GM19193 (cell line): ENCODE data around the gene CYP4V2.

Source experiments
- POLR2A ChIP-seq: IDR thresholded peaks from 4 replicates; pipeline ENCODE4 v1.6.1; 2011; ENCODE audit not compliant: insufficient read depth, insufficient read length; ENCODE audit errors: extremely low read depth

Gene CYP4V2

DNA sequence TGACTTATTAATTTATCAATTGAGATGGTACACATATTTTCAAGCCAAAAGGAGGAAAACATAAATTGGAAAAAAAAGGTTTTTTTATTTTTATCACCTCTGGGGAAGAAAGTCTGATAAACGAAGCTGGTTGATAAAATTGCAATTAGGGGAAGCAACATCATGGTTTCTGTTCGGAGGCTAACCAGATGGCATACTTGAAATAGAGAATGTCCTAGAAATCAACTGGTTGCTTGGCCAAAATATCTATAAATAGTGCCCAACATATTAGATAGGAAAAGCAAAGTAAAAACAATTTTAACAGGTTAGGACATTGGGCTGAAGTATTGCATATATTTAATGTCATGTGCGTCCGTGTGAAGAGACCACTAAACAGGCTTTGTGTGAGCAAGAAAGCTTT, 50.2 kb downstream of the CYP4V2 start:
- no peak for TF ChIP-seq POLR2A

DNA sequence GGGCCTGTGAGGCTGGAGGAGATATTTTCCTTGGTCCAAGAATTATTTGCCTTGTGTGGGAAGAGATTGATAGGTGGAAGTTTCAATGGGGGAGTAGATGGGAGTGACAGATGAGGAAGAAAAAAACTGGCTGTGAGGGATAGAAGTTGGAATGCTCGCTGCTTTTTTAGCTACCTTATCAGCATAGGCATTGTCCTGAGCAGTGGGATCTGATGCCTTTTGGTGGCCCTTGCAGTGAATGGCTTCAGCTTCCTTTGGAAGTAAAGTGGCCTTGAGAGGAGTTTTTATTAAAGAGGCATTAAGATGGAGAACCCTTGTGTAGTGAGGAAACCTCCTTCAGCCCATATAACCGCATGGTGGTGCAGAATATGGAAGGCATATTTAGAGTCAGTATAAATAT, 52.0 kb downstream of the CYP4V2 start:
- TF ChIP-seq POLR2A = no peak

DNA sequence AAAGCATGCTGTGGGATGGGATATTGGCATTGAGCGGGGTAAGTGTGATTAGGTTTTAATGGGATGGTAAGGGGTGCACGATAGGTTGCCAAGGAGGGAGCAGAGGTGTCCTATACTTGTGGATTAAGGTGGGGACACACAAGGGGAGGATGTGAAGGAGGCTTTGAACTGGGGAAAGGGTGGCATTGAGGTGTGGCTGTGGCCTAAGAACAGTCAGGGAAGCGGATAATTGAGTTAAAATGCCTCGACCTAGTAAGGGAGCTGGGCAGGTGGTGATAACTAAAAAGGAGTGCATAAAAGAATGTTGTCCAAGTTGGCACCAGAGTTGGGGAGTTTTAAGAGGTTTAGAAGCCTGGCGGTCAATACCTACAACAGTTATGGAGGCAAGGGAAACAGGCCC, 53.5 kb downstream of the CYP4V2 start:
- TF ChIP-seq POLR2A = no peak

DNA sequence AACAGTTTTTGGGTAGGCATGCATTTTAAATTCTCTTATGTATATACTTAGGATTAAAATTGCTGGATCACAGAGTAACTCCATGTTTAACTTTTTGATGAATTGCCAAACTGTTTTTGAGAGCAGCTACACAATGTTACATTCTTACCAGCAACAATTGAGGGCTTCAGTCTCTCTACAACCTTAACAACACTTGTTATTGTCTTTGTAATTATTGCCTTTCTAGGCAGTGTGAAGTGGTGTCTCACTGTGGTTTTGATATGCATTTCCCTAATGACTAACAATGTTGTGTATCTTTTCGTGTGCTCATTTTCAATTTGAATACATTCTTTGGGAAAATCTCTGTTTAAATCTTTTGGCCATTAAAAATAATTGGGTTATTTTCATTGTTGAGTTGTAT, 57.3 kb downstream of the CYP4V2 start:
- TF ChIP-seq POLR2A = no peak

DNA sequence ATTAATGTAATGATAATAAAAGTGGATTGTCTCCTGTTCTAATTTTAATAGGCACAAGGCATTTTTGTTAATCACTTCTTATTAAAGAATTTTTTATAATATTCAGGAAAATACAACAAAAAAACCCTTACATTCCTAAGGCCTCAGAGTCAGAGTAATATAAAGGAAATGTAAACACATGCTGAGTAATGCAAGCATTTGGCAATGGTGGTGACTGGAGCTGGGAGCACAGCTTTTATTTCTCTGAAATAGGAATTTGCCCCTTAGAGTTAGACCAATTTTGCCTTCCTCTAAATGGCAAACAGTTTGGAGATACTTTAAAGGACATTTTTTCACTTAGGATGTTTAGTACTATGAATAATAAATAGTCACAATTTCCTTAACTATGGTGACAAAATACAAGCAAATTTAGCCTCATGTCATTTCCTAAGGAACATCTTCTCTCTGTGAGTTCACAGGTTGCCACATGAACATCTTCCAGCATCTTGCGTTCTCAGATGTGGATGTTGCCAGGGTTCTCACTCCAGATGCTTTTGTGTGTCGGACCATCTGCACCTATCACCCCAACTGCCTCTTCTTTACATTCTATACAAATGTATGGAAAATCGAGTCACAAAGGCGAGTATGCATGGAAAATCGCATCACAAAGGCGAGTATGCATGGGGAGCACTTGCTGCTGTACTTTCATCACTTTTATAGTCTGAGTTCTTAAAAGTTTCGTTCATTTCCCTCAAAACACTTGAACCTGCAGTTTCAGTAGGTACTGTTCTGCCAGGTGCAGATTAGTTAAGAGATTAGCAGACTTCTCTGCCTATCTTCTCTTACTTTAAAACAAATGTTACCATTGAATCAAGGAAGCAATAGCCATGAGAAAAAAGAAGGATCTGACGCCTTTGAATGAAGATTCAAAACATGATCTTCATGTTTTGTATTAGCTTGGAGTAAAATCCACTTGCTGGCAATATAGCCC, 58.7 kb downstream of the CYP4V2 start:
- TF ChIP-seq POLR2A = no peak

DNA sequence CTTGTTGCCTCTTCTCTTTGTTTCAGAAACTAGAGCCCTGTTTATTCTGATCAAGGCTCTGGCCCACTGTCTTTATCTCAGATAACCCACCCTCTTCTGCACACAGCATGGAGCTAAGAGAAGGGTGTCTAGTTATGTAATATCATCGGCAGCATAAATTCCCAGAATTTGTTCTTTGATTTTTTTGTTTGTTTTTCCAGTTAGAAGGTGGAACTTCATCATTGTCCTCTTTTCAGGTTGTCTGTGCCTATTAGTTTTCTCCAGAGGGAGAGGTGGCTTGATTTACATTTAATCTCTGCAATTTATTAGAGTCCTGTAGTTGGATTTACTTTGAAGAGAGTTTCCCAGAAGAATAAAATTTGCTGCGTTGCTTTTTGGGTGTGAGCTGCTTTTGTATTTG, 59.4 kb downstream of the CYP4V2 start:
- no peak for TF ChIP-seq POLR2A

DNA sequence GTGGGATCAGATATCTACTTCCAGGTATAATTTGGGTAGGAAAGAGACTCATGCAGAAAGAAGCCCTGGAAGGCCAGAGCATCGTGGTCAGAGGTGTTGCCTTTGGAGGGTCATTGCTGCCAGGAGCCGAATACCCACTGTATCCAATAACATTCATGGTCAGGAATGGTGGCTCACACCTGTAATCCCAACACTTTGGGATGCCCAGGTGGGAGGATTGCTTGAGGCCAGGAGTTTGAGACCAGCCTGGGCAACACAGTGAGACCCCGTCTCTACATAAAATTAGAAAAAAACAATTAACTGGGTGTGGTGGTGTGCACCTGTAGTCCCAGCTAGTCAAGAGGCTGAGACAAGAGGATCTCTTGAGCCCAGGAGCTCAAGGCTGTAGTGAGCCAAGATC, 63.8 kb downstream of the CYP4V2 start:
- TF ChIP-seq POLR2A = no peak

DNA sequence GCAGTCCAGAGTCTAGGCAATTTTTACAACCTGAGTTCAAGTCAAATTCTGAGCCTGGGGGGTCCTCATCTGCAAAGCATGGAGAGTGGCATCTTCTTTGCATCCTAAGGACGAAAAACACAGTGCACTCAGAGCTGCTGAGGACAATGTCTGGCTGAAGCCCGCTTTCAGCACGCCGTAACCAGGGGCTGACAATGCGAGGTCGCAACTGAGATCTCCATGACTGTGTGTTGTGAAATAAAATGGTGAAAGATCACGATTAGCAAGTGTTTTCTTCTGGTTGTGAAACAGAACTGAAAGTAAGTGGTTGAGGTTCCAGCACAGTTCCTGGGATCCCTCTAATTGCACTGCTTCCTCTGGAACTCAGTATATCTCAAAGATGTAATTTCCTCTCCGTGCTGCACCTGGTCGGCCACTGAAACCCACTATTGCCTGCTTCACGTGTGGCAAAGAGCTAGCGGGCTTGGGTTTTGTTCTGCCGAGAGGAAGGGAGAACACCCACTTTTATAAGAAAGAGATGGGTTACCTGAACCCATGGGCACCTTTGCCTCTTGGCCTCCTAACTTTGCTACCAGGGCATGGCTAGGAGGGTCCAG, 66.9 kb downstream of the CYP4V2 start:
- no peak for TF ChIP-seq POLR2A

DNA sequence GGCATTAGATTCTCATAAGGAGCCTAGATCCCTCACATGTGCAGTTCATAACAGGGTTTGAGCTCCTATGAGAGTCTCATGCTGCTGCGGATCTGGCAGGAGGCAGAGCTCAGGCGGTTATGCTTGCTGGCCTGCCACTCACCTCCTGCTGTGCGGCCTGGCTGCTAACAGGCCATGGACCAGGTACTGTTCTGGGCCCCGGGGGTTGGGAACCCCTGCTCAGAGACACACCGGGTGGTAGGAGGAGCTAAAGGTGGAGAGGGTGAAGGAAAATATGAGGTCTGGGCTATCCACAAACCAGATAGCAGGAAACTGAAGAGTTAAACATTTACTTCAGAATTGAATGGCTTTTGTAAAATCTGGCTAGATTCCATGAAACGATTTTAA, 68.7 kb downstream of the CYP4V2 start:
- TF ChIP-seq POLR2A = no peak
